DOHH2 (cell line): ENCODE data around the gene BTRC.
"Not testable (repeated sequence)": the region's sequence is repeated elsewhere in the genome, so short reads cannot be mapped to it uniquely, and the experiment has no call there.

Source experiments
- H3F3A ChIP-seq: fragments of 200-600 bp; sonication (generic), shearing (Covaris generic); 2 replicates; pipeline ENCODE4 v1.6.0; 2016; ENCODE audit warnings: antibody characterized with exemption, mild to moderate bottlenecking; ENCODE audit not compliant: control insufficient read depth, insufficient read depth
- H3K27ac ChIP-seq: fragments of 200-600 bp; sonication (generic); 2 replicates; pipeline ENCODE4 v1.5.1; 2014; ENCODE audit warnings: low read depth, mild to moderate bottlenecking, low read length, moderate library complexity
- H3K27me3 ChIP-seq: fragments of 200-600 bp; sonication (generic); 2 replicates; pipeline ENCODE4 v1.6.1; 2014; ENCODE audit warnings: mild to moderate bottlenecking, low read length, mixed read lengths; ENCODE audit not compliant: control insufficient read depth
- H3K36me3 ChIP-seq: fragments of 200-600 bp; sonication (generic); 2 replicates; pipeline ENCODE4 v1.6.1; 2014; ENCODE audit warnings: mild to moderate bottlenecking, low read length, moderate library complexity, mixed read lengths; ENCODE audit not compliant: control insufficient read depth
- H3K4me1 ChIP-seq: fragments of 200-600 bp; sonication (generic); 2 replicates; pipeline ENCODE4 v1.6.1; 2014; ENCODE audit warnings: mild to moderate bottlenecking, low read length, mixed read lengths; ENCODE audit not compliant: control insufficient read depth
- H3K4me2 ChIP-seq: fragments of 200-600 bp; sonication (generic); 2 replicates; pipeline ENCODE4 v1.6.0; 2014; ENCODE audit warnings: mild to moderate bottlenecking, low read length, moderate library complexity
- H3K4me3 ChIP-seq: fragments of 200-600 bp; sonication (generic); 2 replicates; pipeline ENCODE4 v1.5.1; 2014; ENCODE audit warnings: mild to moderate bottlenecking, low read length, mixed read lengths
- H3K79me2 ChIP-seq: fragments of 200-600 bp; sonication (generic); 2 replicates; pipeline ENCODE4 v1.6.1; 2014; ENCODE audit warnings: mild to moderate bottlenecking, low read length, mixed read lengths; ENCODE audit not compliant: control insufficient read depth
- H3K9me2 ChIP-seq: fragments of 200-600 bp; sonication (generic); replicated peaks from 2 replicates; pipeline ENCODE4 v1.6.1; 2014; ENCODE audit warnings: mild to moderate bottlenecking, low read length, mixed read lengths; ENCODE audit not compliant: control insufficient read depth
- H3K9me3 ChIP-seq: fragments of 200-600 bp; sonication (generic); 2 replicates; pipeline ENCODE4 v1.6.1; 2014; ENCODE audit warnings: antibody characterized with exemption, low read length, mixed read lengths; ENCODE audit not compliant: control insufficient read depth, insufficient read depth
- H4K20me1 ChIP-seq: fragments of 200-600 bp; sonication (generic); 2 replicates; pipeline ENCODE4 v1.6.0; 2014; ENCODE audit warnings: low read depth, mild to moderate bottlenecking, antibody characterized with exemption, low read length, moderate library complexity; ENCODE audit not compliant: control insufficient read depth, insufficient read depth
- CTCF ChIP-seq: fragments of 200-600 bp; sonication (generic); IDR thresholded peaks from one replicate; pipeline ENCODE4 v1.5.1; 2014; ENCODE audit warnings: antibody characterized with exemption, mild to moderate bottlenecking, low read depth, low read length; ENCODE audit not compliant: poor library complexity, severe bottlenecking
- EZH2phosphoT487 ChIP-seq: fragments of 200-600 bp; sonication (generic); IDR thresholded peaks from 2 replicates; pipeline ENCODE4 v1.6.1; 2017; ENCODE audit warnings: borderline replicate concordance, mild to moderate bottlenecking, antibody characterized with exemption, low read length, moderate library complexity, mixed read lengths

Gene BTRC

GRCh38 chr10:101373063-101373462 is 19.1 kb downstream of the BTRC start:
- H3K27ac ChIP-seq, result no peak overlapping the region
- TF ChIP-seq EZH2phosphoT487 (no peak), CTCF (no peak)
- peaks cover 15% of the 10 kb centered on the region for H3K4me1 ChIP-seq
- no peaks in the 10 kb centered on the region for H3F3A ChIP-seq
- H4K20me1 ChIP-seq, result no peaks in the 10 kb centered on the region
- no peaks in the 10 kb centered on the region for H3K36me3 ChIP-seq
- no peak overlapping the region for H3K4me2 ChIP-seq
- H3K27me3 ChIP-seq, result no peaks in the 10 kb centered on the region
- no peaks in the 10 kb centered on the region for H3K9me2 ChIP-seq
- H3K9me3 ChIP-seq, result no peaks in the 10 kb centered on the region
- no peak overlapping the region for H3K4me3 ChIP-seq
- H3K79me2 ChIP-seq, result peaks cover 3% of the 10 kb centered on the region; the same call in 1 of the 2 replicates

GRCh38 chr10:101373993-101374392 is 20.0 kb downstream of the BTRC start:
- H4K20me1 ChIP-seq, H3K27me3 ChIP-seq, H3F3A ChIP-seq, H3K36me3 ChIP-seq, H3K27ac ChIP-seq, H3K4me3 ChIP-seq, H3K79me2 ChIP-seq, H3K9me3 ChIP-seq, H3K9me2 ChIP-seq, H3K4me2 ChIP-seq: not testable (repeated sequence)
- H3K4me1 ChIP-seq, result peaks cover 15% of the 10 kb centered on the region

GRCh38 chr10:101375076-101375475 is 21.1 kb downstream of the BTRC start:
- TF ChIP-seq CTCF (no peak), EZH2phosphoT487 (no peak)
- Histone ChIP-seq H3K4me1 (peaks cover 15% of the 10 kb centered on the region), H3K9me3 (no peaks in the 10 kb centered on the region), H3K27me3 (no peaks in the 10 kb centered on the region), H4K20me1 (no peaks in the 10 kb centered on the region), H3K27ac (no peak overlapping the region), H3K36me3 (no peaks in the 10 kb centered on the region), H3K79me2 (no peaks in the 10 kb centered on the region; the same call in 1 of the 2 replicates), H3F3A (no peaks in the 10 kb centered on the region), H3K4me2 (no peak overlapping the region), H3K4me3 (no peak overlapping the region), H3K9me2 (no peaks in the 10 kb centered on the region)

GRCh38 chr10:101379663-101380352 is 25.8 kb downstream of the BTRC start:
- TF ChIP-seq EZH2phosphoT487, result no peak
- TF ChIP-seq CTCF, result no peak

More at GRCh38 chr10:101379663-101380352, 25.8 kb downstream of the BTRC start:
- H3F3A ChIP-seq, result no peaks in the 10 kb centered on the region
- no peaks in the 10 kb centered on the region for H3K9me2 ChIP-seq
- peaks cover 25% of the 10 kb centered on the region for H3K4me1 ChIP-seq
- peaks cover 3% of the 10 kb centered on the region; the same call in 1 of the 2 replicates for H3K79me2 ChIP-seq
- no peaks in the 10 kb centered on the region for H3K9me3 ChIP-seq
- H3K27ac ChIP-seq, result no peak overlapping the region
- no peak overlapping the region for H3K4me3 ChIP-seq
- no peak overlapping the region for H3K4me2 ChIP-seq
- H3K36me3 ChIP-seq, result no peaks in the 10 kb centered on the region
- H3K27me3 ChIP-seq, result no peaks in the 10 kb centered on the region
- H4K20me1 ChIP-seq, result no peaks in the 10 kb centered on the region
